Breast epithelium (tissue), 4 donors: ENCODE results near the gene AGFG1. TPM values are rescaled to one million over a fixed set of nuclear protein-coding genes. Genes with fewer than 3 reads are reported as not detected.

ENCODE experiments used
- DNase-seq, 2 donors: peaks; one replicate each; pipeline ENCODE4 v3.0.0-alpha.2; 2019; ENCODE audit warnings: low spot score in 2 of 2
- H3K27ac ChIP-seq, 2 donors: fragments of 200-600 bp; sonication (generic) in 1 of 2; one replicate each; pipeline ENCODE4 v1.5.1; 2016 to 2019; ENCODE audit warnings: mild to moderate bottlenecking in 1 of 2
- H3K27me3 ChIP-seq, 2 donors: fragments of 200-600 bp; sonication (generic) in 1 of 2; one replicate each; pipeline versions ENCODE4 v1.5.1 to v1.6.0; 2017 to 2019; ENCODE audit warnings: control low read depth in 1 of 2, mild to moderate bottlenecking in 1 of 2
- H3K36me3 ChIP-seq: fragments of 200-600 bp; one replicate; pipeline ENCODE4 v1.5.1; 2019
- H3K4me1 ChIP-seq, 2 donors: fragments of 200-600 bp; sonication (generic); one replicate each; pipeline ENCODE4 v1.5.1; 2016 to 2019; ENCODE audit warnings: control low read depth in 1 of 2
- H3K4me3 ChIP-seq, 3 donors: fragments of 200-600 bp; sonication (generic); 1 replicate in 2 of 3; 2 replicates in 1 of 3; pipeline ENCODE4 v1.5.1; 2016 to 2019; ENCODE audit warnings: mild to moderate bottlenecking in 3 of 3, moderate library complexity in 2 of 3
- H3K9me3 ChIP-seq, 2 donors: fragments of 200-600 bp; sonication (generic) in 1 of 2; one replicate each; pipeline ENCODE4 v1.5.1; 2016 to 2019; ENCODE audit warnings: control low read depth in 1 of 2
- POLR2A ChIP-seq: fragments of 450-650 bp; IDR thresholded peaks from one replicate; pipeline ENCODE4 v1.6.1; 2016; ENCODE audit warnings: antibody characterized with exemption, mild to moderate bottlenecking, moderate library complexity
- POLR2AphosphoS5 ChIP-seq, 3 donors: sonication (generic); formaldehyde crosslinking; IDR thresholded peaks; one replicate each; pipeline ENCODE4 v1.6.1; 2017; ENCODE audit warnings: antibody characterized with exemption in 3 of 3
- intact Hi-C: fragments of 100-400 bp; cut with DNase I; formaldehyde crosslinking; loops from one replicate; pipeline ENCODE4 v1.15.1; 2023; ENCODE audit warnings: low total_unique reads
- total RNA-seq, 3 donors: library from RNA; depleted of rRNA; stranded (reverse); fragments of >200 nt; gene quantifications; one replicate each; pipeline ENCODE4 v1.1.0, GENCODE V29; 2016
- TF ChIP-seq, protein P1 (sequence below), 3 donors: fragments of 450-650 bp; IDR thresholded peaks; one replicate each; pipeline ENCODE4 v1.5.1; 2016 to 2017; ENCODE audit warnings: antibody characterized with exemption in 3 of 3, mild to moderate bottlenecking in 3 of 3, moderate library complexity in 3 of 3

Gene AGFG1
- total RNA-seq, 3 donors from 2014 or later = 77.0 to 145 (median 78.4) TPM

DNA sequence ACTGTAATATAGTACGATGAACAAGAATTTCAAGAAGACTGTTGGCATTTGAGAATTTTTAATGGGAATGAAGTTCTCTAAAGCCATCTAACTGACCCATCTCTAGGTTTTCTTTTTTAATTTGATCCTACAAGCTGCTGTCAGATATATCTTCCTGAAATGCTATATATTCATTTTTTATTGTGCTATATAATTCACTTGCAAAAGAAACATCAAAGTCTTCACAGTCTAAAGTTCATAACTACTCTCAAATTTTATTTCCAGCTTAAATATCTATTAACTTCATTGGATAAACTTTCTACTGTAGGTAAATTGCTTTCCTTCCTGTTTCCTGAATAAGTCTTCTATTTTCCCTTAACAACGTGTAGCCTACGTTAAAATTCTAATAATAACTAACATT lies 130.4 kb downstream of the AGFG1 start:
- intact Hi-C loops = no loop called here
- Histone ChIP-seq H3K27me3 (no peaks in the 10 kb centered on the region), H3K4me3 (no peak overlapping the region), H3K4me1 (no peaks in the 10 kb centered on the region), H3K36me3 (no peaks in the 10 kb centered on the region), H3K9me3 (no peaks in the 10 kb centered on the region), H3K27ac (no peak overlapping the region)
- TF ChIP-seq POLR2AphosphoS5 (IDR thresholded peaks at IDR 0.05) (no peak), POLR2A (no peak)
- TF ChIP-seq, protein P1, sequence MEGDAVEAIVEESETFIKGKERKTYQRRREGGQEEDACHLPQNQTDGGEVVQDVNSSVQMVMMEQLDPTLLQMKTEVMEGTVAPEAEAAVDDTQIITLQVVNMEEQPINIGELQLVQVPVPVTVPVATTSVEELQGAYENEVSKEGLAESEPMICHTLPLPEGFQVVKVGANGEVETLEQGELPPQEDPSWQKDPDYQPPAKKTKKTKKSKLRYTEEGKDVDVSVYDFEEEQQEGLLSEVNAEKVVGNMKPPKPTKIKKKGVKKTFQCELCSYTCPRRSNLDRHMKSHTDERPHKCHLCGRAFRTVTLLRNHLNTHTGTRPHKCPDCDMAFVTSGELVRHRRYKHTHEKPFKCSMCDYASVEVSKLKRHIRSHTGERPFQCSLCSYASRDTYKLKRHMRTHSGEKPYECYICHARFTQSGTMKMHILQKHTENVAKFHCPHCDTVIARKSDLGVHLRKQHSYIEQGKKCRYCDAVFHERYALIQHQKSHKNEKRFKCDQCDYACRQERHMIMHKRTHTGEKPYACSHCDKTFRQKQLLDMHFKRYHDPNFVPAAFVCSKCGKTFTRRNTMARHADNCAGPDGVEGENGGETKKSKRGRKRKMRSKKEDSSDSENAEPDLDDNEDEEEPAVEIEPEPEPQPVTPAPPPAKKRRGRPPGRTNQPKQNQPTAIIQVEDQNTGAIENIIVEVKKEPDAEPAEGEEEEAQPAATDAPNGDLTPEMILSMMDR (IDR thresholded peaks at IDR 0.05) = no peak
- DNase-seq = no peak

DNA sequence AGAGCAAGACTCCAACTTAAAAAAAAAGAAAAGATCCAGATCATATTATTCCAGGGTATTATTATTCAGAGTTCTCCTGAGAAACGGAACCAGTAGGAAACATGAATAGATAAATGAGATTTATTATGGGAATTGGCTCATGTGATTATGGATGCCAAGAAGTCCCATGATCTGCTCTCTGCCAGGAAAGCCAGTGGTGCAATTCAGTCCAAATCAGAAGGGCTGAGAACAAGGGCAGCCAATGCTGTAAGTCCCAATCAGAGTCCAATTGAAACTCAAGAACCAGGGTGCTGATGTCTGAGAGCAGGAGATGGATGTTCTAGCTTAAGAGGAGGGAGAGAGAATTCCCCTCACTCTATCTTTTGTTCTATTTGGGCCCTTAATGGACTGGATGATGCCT lies 134.5 kb downstream of the AGFG1 start:
- Histone ChIP-seq H3K4me3 (no peak overlapping the region), H3K27me3 (no peaks in the 10 kb centered on the region), H3K27ac (no peak overlapping the region), H3K36me3 (no peaks in the 10 kb centered on the region), H3K4me1 (no peaks in the 10 kb centered on the region), H3K9me3 (no peaks in the 10 kb centered on the region)
- TF ChIP-seq POLR2AphosphoS5 (IDR thresholded peaks at IDR 0.05) = no peak
- TF ChIP-seq, protein P1 (IDR thresholded peaks at IDR 0.05) = no peak
- TF ChIP-seq POLR2A = no peak
- no peak for DNase-seq
- intact Hi-C loops = no loop called here

DNA sequence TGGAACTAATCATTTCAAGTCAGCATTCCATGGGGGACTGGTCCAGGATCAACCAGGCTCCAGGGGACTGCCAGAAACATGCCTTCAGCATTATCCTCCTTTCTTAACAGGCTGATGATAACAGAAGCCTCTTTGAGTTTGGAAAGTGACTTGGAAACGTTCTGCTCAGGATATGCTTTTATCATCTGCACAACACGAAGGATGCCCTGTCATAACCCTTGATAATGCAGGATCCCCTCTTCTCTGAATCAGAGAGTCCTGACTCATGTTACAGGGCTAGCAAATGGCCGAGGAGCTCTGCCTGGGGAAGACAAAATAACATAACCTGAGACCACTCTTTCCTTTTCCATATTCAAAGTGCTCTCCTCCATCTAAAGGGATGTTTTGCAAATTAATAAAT lies 136.0 kb downstream of the AGFG1 start:
- DNase-seq = no peak
- H3K36me3 ChIP-seq = no peaks in the 10 kb centered on the region
- H3K9me3 ChIP-seq = no peaks in the 10 kb centered on the region
- TF ChIP-seq POLR2AphosphoS5 (IDR thresholded peaks at IDR 0.05) (no peak), POLR2A (no peak)
- TF ChIP-seq, protein P1 (IDR thresholded peaks at IDR 0.05) = no peak
- H3K27ac ChIP-seq = no peak overlapping the region
- H3K4me1 ChIP-seq = no peaks in the 10 kb centered on the region
- H3K27me3 ChIP-seq = no peaks in the 10 kb centered on the region
- intact Hi-C loops = no loop called here
- no peak overlapping the region for H3K4me3 ChIP-seq

DNA sequence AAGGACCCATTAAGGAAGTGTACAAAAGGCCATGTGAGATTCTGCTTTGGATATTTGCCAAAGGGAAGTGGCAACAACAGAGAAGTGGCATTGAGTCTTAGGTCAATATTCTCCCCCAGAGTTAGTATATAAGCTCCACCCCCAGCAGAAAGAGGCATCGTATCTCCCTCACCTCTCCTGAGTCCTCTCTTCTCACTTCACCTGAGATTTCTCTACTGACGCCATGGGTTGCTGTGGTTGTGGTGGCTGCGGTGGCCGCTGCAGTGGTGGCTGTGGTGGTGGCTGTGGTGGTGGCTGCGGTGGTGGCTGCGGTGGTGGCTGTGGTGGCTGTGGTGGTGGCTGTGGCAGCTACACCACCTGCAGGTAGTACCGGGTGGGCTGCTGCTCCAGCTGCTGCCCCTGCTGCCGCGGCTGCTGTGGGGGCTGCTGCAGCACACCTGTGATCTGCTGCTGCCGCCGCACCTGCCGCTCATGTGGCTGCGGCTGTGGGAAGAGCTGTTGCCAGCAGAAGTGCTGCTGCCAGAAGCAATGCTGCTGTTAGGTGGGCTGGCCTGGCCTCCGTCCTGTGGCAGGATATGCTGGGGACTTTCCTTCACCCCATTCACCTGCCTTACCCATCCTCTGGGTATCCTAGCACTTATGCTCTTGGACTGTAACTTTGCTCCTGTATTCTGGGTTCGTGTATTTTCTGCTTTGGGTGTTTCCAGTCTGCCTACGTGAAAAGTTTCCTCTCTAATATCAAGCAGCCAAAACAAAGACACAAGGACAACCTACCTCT lies 136.8 kb downstream of the AGFG1 start:
- no peak for TF ChIP-seq POLR2A
- TF ChIP-seq, protein P1 (IDR thresholded peaks at IDR 0.05) = no peak
- TF ChIP-seq POLR2AphosphoS5 (IDR thresholded peaks at IDR 0.05) = no peak
- H3K27me3 ChIP-seq = no peaks in the 10 kb centered on the region
- intact Hi-C loops = no loop called here
- H3K4me1 ChIP-seq = no peaks in the 10 kb centered on the region
- H3K4me3 ChIP-seq = no peak overlapping the region
- H3K27ac ChIP-seq = no peak overlapping the region
- H3K36me3 ChIP-seq = no peaks in the 10 kb centered on the region
- H3K9me3 ChIP-seq = no peaks in the 10 kb centered on the region
- DNase-seq = no peak

DNA sequence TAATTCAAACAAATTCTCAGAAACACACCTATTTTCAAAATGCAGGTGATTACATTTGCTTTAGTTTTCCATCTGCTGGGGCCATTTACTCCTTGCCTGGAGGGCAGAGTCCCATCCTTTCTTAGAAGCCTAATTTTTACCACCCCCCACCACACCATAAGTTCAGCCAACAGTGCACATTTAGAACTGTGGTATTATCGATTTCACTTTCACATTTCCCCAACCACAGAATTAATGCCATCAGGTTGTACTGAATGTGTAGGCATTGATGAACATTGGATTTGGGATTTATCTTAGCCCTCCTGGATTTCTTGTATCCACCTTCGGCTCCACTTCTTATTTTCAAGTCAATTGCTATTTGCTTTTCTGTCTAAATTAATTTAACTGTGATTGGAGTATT lies 138.2 kb downstream of the AGFG1 start:
- TF ChIP-seq, protein P1 (IDR thresholded peaks at IDR 0.05) = no peak
- no peak for TF ChIP-seq POLR2AphosphoS5 (IDR thresholded peaks at IDR 0.05)
- TF ChIP-seq POLR2A = no peak

More for the DNA sequence above, 138.2 kb downstream of the AGFG1 start:
- no peaks in the 10 kb centered on the region for H3K9me3 ChIP-seq
- no peak overlapping the region for H3K4me3 ChIP-seq
- no peak for DNase-seq
- no peaks in the 10 kb centered on the region for H3K27me3 ChIP-seq
- H3K4me1 ChIP-seq = no peaks in the 10 kb centered on the region
- H3K36me3 ChIP-seq = no peaks in the 10 kb centered on the region
- no peak overlapping the region for H3K27ac ChIP-seq
- intact Hi-C loops = no loop called here

Other genes with a start within 250 kb of the AGFG1 start
- gene MFF, start 146.9 kb upstream of the AGFG1 start, total RNA-seq = 100 to 1,000 TPM; 120 to 135 (median 122) TPM
- not detected for gene TM4SF20, start 92.8 kb upstream of the AGFG1 start, total RNA-seq
- not detected for gene SCYGR1, start 84.2 kb upstream of the AGFG1 start, total RNA-seq
- gene SCYGR2, start 126.7 kb downstream of the AGFG1 start, total RNA-seq = not detected
- gene SCYGR3, start 142.7 kb downstream of the AGFG1 start, total RNA-seq = not detected
- not detected for gene SCYGR4, start 145.3 kb downstream of the AGFG1 start, total RNA-seq
- gene SCYGR5, start 194.6 kb downstream of the AGFG1 start, total RNA-seq = not detected
- gene SLC19A3, start 245.9 kb downstream of the AGFG1 start, total RNA-seq = 100 to 1,000 TPM in 1 of 3 donors, 10 to 100 TPM in 2; 29.9 to 278 (median 46.9) TPM